Activated CD4-positive, CD25-positive, alpha-beta regulatory T cell (primary cell): Measurements from ENCODE around the gene SRP9.
"Not testable (repeated sequence)": the region's sequence is repeated elsewhere in the genome, so short reads cannot be mapped to it uniquely, and the experiment has no call there.

Source experiments
- DNase-seq, 4 experiments: peaks; one replicate each; lab custom pipeline; 2025; lab: John Stamatoyannopoulos, UW

The SRP9 gene

GRCh38 chr1:225755671-225756319 lies 21.8 kb upstream of the SRP9 start:
- DNase-seq = no peak

- DNase-seq = no peak
Observed at GRCh38 chr1:225757927-225758656, 19.5 kb upstream of the SRP9 start.

- not testable (repeated sequence) for DNase-seq
Observed at GRCh38 chr1:225759972-225760371, 17.7 kb upstream of the SRP9 start.

GRCh38 chr1:225760531-225760930 lies 17.1 kb upstream of the SRP9 start:
- no peak for DNase-seq

- DNase-seq = not testable (repeated sequence)
Observed at GRCh38 chr1:225761395-225761794, 16.2 kb upstream of the SRP9 start.

GRCh38 chr1:225762002-225762441 lies 15.6 kb upstream of the SRP9 start:
- DNase-seq = no peak

GRCh38 chr1:225762444-225762843 lies 15.2 kb upstream of the SRP9 start:
- no peak for DNase-seq

- no peak for DNase-seq
Observed at GRCh38 chr1:225763716-225764548, 13.7 kb upstream of the SRP9 start.

GRCh38 chr1:225765982-225766674 lies 11.5 kb upstream of the SRP9 start:
- DNase-seq = no peak

- DNase-seq = no peak
Observed at GRCh38 chr1:225766967-225767633, 10.5 kb upstream of the SRP9 start.

GRCh38 chr1:225767634-225768540 lies 9.7 kb upstream of the SRP9 start:
- DNase-seq = no peak

GRCh38 chr1:225768662-225769426 lies 8.8 kb upstream of the SRP9 start:
- no peak for DNase-seq

- DNase-seq = no peak
Observed at GRCh38 chr1:225769687-225770086, 7.9 kb upstream of the SRP9 start.

- DNase-seq = no peak
Observed at GRCh38 chr1:225770561-225771248, 6.9 kb upstream of the SRP9 start.

GRCh38 chr1:225771661-225772322 lies 5.8 kb upstream of the SRP9 start:
- no peak for DNase-seq

GRCh38 chr1:225772323-225772768 lies 5.3 kb upstream of the SRP9 start:
- no peak for DNase-seq

- no peak for DNase-seq
Observed at GRCh38 chr1:225772848-225773247, 4.8 kb upstream of the SRP9 start.
